Measurements from ENCODE around the gene UBE3D.
A peak's percentile ranks its signal among the peaks of the same experiment; 100 is the strongest.

The UBE3D gene

GRCh38 chr6:83071023-83071422 is 5.4 kb upstream of the UBE3D start:
- no peak overlapping the region for H3K4me3 ChIP-seq (ENCODE audit: low read depth, low read length)
- no peak for TF ChIP-seq CTCF (IDR thresholded peaks at IDR 0.05; ENCODE audit: low read depth, low read length)

- no peak for TF ChIP-seq CTCF (IDR thresholded peaks at IDR 0.05; ENCODE audit: low read depth, low read length)
- no peak overlapping the region for H3K4me3 ChIP-seq (ENCODE audit: low read depth, low read length)
These were observed 4.0 kb upstream of the UBE3D start for GRCh38 chr6:83069633-83070032.

- peak overlapping the region; percentile 90 for H3K4me3 ChIP-seq (ENCODE audit: low read depth, low read length)
- no peak for TF ChIP-seq CTCF (IDR thresholded peaks at IDR 0.05; ENCODE audit: low read depth, low read length)
These were observed 3.0 kb upstream of the UBE3D start for GRCh38 chr6:83068616-83069015.

GRCh38 chr6:83067448-83068439 is 2.1 kb upstream of the UBE3D start, which contains the start of gene DOP1A:
Gene DOP1A, plus strand, starts transcription at chr6:83067671. Its CDS starts 29,307 bp downstream, at chr6:83096978.
- TF ChIP-seq CTCF (IDR thresholded peaks at IDR 0.05; ENCODE audit: low read depth, low read length): peak; percentile 90
- peak within 1 kb of the TSS; percentile 90 for H3K4me3 ChIP-seq (ENCODE audit: low read depth, low read length)

- no peak overlapping the region for H3K4me3 ChIP-seq (ENCODE audit: low read depth, low read length)
- no peak for TF ChIP-seq CTCF (IDR thresholded peaks at IDR 0.05; ENCODE audit: low read depth, low read length)
These were observed 3.4 kb downstream of the UBE3D start for GRCh38 chr6:83062225-83062624.

- H3K4me3 ChIP-seq (ENCODE audit: low read depth, low read length): no peak overlapping the region
- TF ChIP-seq CTCF (IDR thresholded peaks at IDR 0.05; ENCODE audit: low read depth, low read length): no peak
These were observed 4.5 kb downstream of the UBE3D start for GRCh38 chr6:83061190-83061589.

- peak; percentile 81 for TF ChIP-seq CTCF (IDR thresholded peaks at IDR 0.05; ENCODE audit: low read depth, low read length)
- H3K4me3 ChIP-seq (ENCODE audit: low read depth, low read length): no peak overlapping the region
These were observed 7.8 kb downstream of the UBE3D start for GRCh38 chr6:83057705-83058321.
